Testis (tissue), 2 donors: ENCODE data around the gene PGRMC1.

ENCODE experiments used
- CTCF ChIP-seq, 3 experiments: fragments of 450-650 bp in 2 of 3; fragments of 200-600 bp in 1 of 3; sonication (generic) in 1 of 3; IDR thresholded peaks; one replicate each; pipeline ENCODE4 v1.5.1; 2016 to 2019; ENCODE audit warnings: antibody characterized with exemption in 3 of 3, mild to moderate bottlenecking in 2 of 3, moderate library complexity in 1 of 3
- POLR2A ChIP-seq: fragments of 450-650 bp; IDR thresholded peaks from one replicate; pipeline ENCODE4 v1.6.1; 2017; ENCODE audit warnings: antibody characterized with exemption, mild to moderate bottlenecking, moderate library complexity

- TF ChIP-seq CTCF (IDR thresholded peaks at IDR 0.05) = no peak
- TF ChIP-seq POLR2A = no peak
Measured at GRCh38 chrX:119231936-119232445, 4.1 kb upstream of the PGRMC1 start.
